HG03139 (cell line): ENCODE data around the gene PEDS1.
"Not testable (repeated sequence)": the region's sequence is repeated elsewhere in the genome, so short reads cannot be mapped to it uniquely, and the experiment has no call there.

Source experiments
- ATAC-seq: cut with Tn5 transposase; IDR thresholded peaks from one replicate; pipeline ENCODE4 v1.9.1; 2021; ENCODE audit not compliant: unreplicated experiment

PEDS1 gene

GRCh38 chr20:50163570-50164317, 10.2 kb upstream of the PEDS1 start:
- ATAC-seq, result no peak

GRCh38 chr20:50161494-50161893, 8.0 kb upstream of the PEDS1 start:
- ATAC-seq, result not testable (repeated sequence)

GRCh38 chr20:50153153-50153499, 397 bp downstream of the PEDS1 start:
- ATAC-seq, result no peak

- ATAC-seq, result no peak
Measured at GRCh38 chr20:50152394-50153152, 950 bp downstream of the PEDS1 start.

- ATAC-seq, result no peak
Measured at GRCh38 chr20:50151034-50151743, 2.3 kb downstream of the PEDS1 start.

GRCh38 chr20:50149481-50150254, 3.9 kb downstream of the PEDS1 start:
- no peak for ATAC-seq

- ATAC-seq, result peak; percentile 71
Measured at GRCh38 chr20:50146732-50147662, 6.5 kb downstream of the PEDS1 start.

- no peak for ATAC-seq
Measured at GRCh38 chr20:50146214-50146613, 7.3 kb downstream of the PEDS1 start.

- no peak for ATAC-seq
Measured at GRCh38 chr20:50145566-50145965, 8.0 kb downstream of the PEDS1 start.

- no peak for ATAC-seq
Measured at GRCh38 chr20:50144362-50144761, 9.2 kb downstream of the PEDS1 start.

- ATAC-seq, result no peak
Measured at GRCh38 chr20:50142812-50143211, 10.7 kb downstream of the PEDS1 start.

- no peak for ATAC-seq
Measured at GRCh38 chr20:50141811-50142561, 11.5 kb downstream of the PEDS1 start.

GRCh38 chr20:50141018-50141675, 12.4 kb downstream of the PEDS1 start:
- ATAC-seq, result no peak

- ATAC-seq, result no peak
Measured at GRCh38 chr20:50140339-50140859, 13.1 kb downstream of the PEDS1 start.

- no peak for ATAC-seq
Measured at GRCh38 chr20:50138479-50139393, 14.8 kb downstream of the PEDS1 start.

- ATAC-seq, result no peak
Measured at GRCh38 chr20:50138120-50138478, 15.4 kb downstream of the PEDS1 start.

GRCh38 chr20:50137702-50138101, 15.8 kb downstream of the PEDS1 start:
- not testable (repeated sequence) for ATAC-seq
